ENCODE data around the gene ETV7. TPM values are rescaled to one million over a fixed set of nuclear protein-coding genes. Genes with fewer than 3 reads are reported as not detected.
A peak's percentile ranks its signal among the peaks of the same experiment; 100 is the strongest.
"Not testable (repeated sequence)": the region's sequence is repeated elsewhere in the genome, so short reads cannot be mapped to it uniquely, and the experiment has no call there.

Gene ETV7
- total RNA-seq, 4 donors from 2014 or later, result 3.3 to 12.1 (median 9.9) TPM

GRCh38 chr6:36340618-36341454 lies 46.6 kb downstream of the ETV7 start:
- peak; percentile 71 to 91 (median 87) for DNase-seq
- TF ChIP-seq POLR2A (IDR thresholded peaks at IDR 0.05) (peak in 1 of 2 donors; percentile 33), CTCF (IDR thresholded peaks at IDR 0.05) (peak; percentile 81 to 96 (median 94))
- Histone ChIP-seq H3K36me3 (no peaks in the 10 kb centered on the region), H3K27ac (peak overlapping the region in 3 of 4 donors; percentile 78 to 94 (median 89)), H3K4me3 (peak overlapping the region; percentile 9 to 40 (median 26)), H3K9me3 (no peaks in the 10 kb centered on the region), H3K4me1 (peaks cover 0 to 16% (median 0%) of the 10 kb centered on the region in 4 donors), H3K27me3 (no peaks in the 10 kb centered on the region)

GRCh38 chr6:36340306-36340617 lies 47.2 kb downstream of the ETV7 start:
- no peak for TF ChIP-seq CTCF (IDR thresholded peaks at IDR 0.05)
- TF ChIP-seq POLR2A (IDR thresholded peaks at IDR 0.05), result no peak
- no peaks in the 10 kb centered on the region for H3K36me3 ChIP-seq
- DNase-seq, result no peak
- H3K9me3 ChIP-seq, result no peaks in the 10 kb centered on the region
- H3K4me3 ChIP-seq, result no peak overlapping the region
- H3K27ac ChIP-seq, result peak overlapping the region in 3 of 4 donors; percentile 78 to 94 (median 89)
- no peaks in the 10 kb centered on the region for H3K27me3 ChIP-seq
- peaks cover 0 to 16% (median 0%) of the 10 kb centered on the region in 4 donors for H3K4me1 ChIP-seq

- Histone ChIP-seq H3K36me3 (no peaks in the 10 kb centered on the region), H3K9me3 (no peaks in the 10 kb centered on the region), H3K27ac (peak overlapping the region in 1 of 4 donors; percentile 79), H3K4me3 (no peak overlapping the region), H3K27me3 (no peaks in the 10 kb centered on the region), H3K4me1 (peaks cover 0 to 21% (median 0%) of the 10 kb centered on the region in 4 donors)
- TF ChIP-seq POLR2A (IDR thresholded peaks at IDR 0.05), result peak in 1 of 2 donors; percentile 34
- no peak for TF ChIP-seq CTCF (IDR thresholded peaks at IDR 0.05)
- peak in 2 of 3 donors; percentile 60 to 76 for DNase-seq
These were observed 48.3 kb downstream of the ETV7 start for GRCh38 chr6:36339146-36339545.

GRCh38 chr6:36338223-36338622 lies 49.2 kb downstream of the ETV7 start:
- not testable (repeated sequence) for DNase-seq, H3K4me3 ChIP-seq, H3K27me3 ChIP-seq, H3K9me3 ChIP-seq, H3K36me3 ChIP-seq
- Histone ChIP-seq H3K4me1 (peaks cover 0 to 29% (median 0%) of the 10 kb centered on the region in 4 donors), H3K27ac (peak overlapping the region in 2 of 4 donors; percentile 20 to 79)

GRCh38 chr6:36337814-36338213 lies 49.7 kb downstream of the ETV7 start:
- Histone ChIP-seq H3K9me3 (no peaks in the 10 kb centered on the region), H3K27ac (no peak overlapping the region), H3K36me3 (no peaks in the 10 kb centered on the region), H3K4me3 (no peak overlapping the region), H3K4me1 (peaks cover 0 to 29% (median 0%) of the 10 kb centered on the region in 4 donors), H3K27me3 (no peaks in the 10 kb centered on the region)
- no peak for DNase-seq
- TF ChIP-seq CTCF (IDR thresholded peaks at IDR 0.05) (no peak), POLR2A (IDR thresholded peaks at IDR 0.05) (no peak)

GRCh38 chr6:36336779-36337241 lies 50.7 kb downstream of the ETV7 start, which contains the start of gene BNIP5:
TSS of gene BNIP5 (minus strand) at chr6:36336888. CDS start at chr6:36330690, 6,198 bp downstream.
- H3K36me3 ChIP-seq, result no peaks in the 10 kb centered on the region
- H3K4me3 ChIP-seq, result peak within 1 kb of the TSS in 2 of 4 donors; percentile 50 to 56

More at GRCh38 chr6:36336779-36337241, 50.7 kb downstream of the ETV7 start, which contains the start of gene BNIP5:
- Histone ChIP-seq H3K27me3 (no peaks in the 10 kb centered on the region), H3K9me3 (no peaks in the 10 kb centered on the region), H3K27ac (peak within 1 kb of the TSS in 3 of 4 donors; percentile 63 to 96 (median 86)), H3K4me1 (peaks cover 0 to 29% (median 0%) of the 10 kb centered on the region in 4 donors)
- TF ChIP-seq POLR2A (IDR thresholded peaks at IDR 0.05) (peak; percentile 90 to 91), CTCF (IDR thresholded peaks at IDR 0.05) (no peak)
- peak in 2 of 3 donors; percentile 78 to 86 for DNase-seq
